Astrocyte (in vitro differentiated cells and primary cell): ENCODE data around the gene PLCH1. TPM values are rescaled to one million over a fixed set of nuclear protein-coding genes. Genes with fewer than 3 reads are reported as not detected.

ENCODE experiments used
- DNase-seq: peaks from one replicate; pipeline ENCODE4 v3.0.0-alpha.2; 2010; ENCODE audit warnings: low read depth
- FAIRE-seq: peaks from 2 replicates; lab custom pipeline; 2011; peaks lifted over from hg19 to GRCh38; lab: Jason Lieb, UNC
- H2AFZ ChIP-seq: 2 replicates; pipeline ENCODE4 v1.6.0; 2012; ENCODE audit warnings: low read depth, low read length, inconsistent platforms
- H3K27ac ChIP-seq: 2 replicates; pipeline ENCODE4 v1.5.1; 2011; ENCODE audit warnings: low read depth, low read length, inconsistent platforms
- H3K27me3 ChIP-seq: 2 replicates; pipeline ENCODE4 v1.6.0; 2011; ENCODE audit warnings: low read length, inconsistent platforms; ENCODE audit not compliant: insufficient read depth
- H3K36me3 ChIP-seq: 2 replicates; pipeline ENCODE4 v1.5.1; 2011; ENCODE audit warnings: low read length, inconsistent platforms; ENCODE audit not compliant: insufficient read depth
- H3K4me1 ChIP-seq: 2 replicates; pipeline ENCODE4 v1.5.1; 2011; ENCODE audit warnings: low read length, inconsistent platforms; ENCODE audit not compliant: insufficient read depth
- H3K4me2 ChIP-seq: 2 replicates; pipeline ENCODE4 v1.6.0; 2012; ENCODE audit warnings: low read length, inconsistent platforms
- H3K4me3 ChIP-seq: 2 replicates; pipeline ENCODE4 v1.5.1; 2011; ENCODE audit warnings: low read depth, mild to moderate bottlenecking, low read length, inconsistent platforms; ENCODE audit not compliant: insufficient read depth
- H3K79me2 ChIP-seq: 2 replicates; pipeline ENCODE4 v1.6.0; 2012; ENCODE audit warnings: mild to moderate bottlenecking, low read length, inconsistent platforms; ENCODE audit not compliant: insufficient read depth
- H3K9ac ChIP-seq: 2 replicates; pipeline ENCODE4 v1.6.0; 2012; ENCODE audit warnings: mild to moderate bottlenecking, low read length, inconsistent platforms
- H3K9me3 ChIP-seq: 2 replicates; pipeline ENCODE4 v1.5.1; 2012; ENCODE audit warnings: low read depth, mild to moderate bottlenecking, low read length, inconsistent platforms; ENCODE audit not compliant: insufficient read depth
- H4K20me1 ChIP-seq: 2 replicates; pipeline ENCODE4 v1.6.0; 2012; ENCODE audit warnings: low read length, inconsistent platforms; ENCODE audit not compliant: insufficient read depth
- H3K27ac Mint-ChIP-seq: one replicate; pipeline ENCODE4 v1.8.0; 2021; ENCODE audit warnings: mild to moderate bottlenecking, mixed read lengths; ENCODE audit not compliant: unreplicated experiment
- H3K27me3 Mint-ChIP-seq: one replicate; pipeline ENCODE4 v1.8.0; 2021; ENCODE audit warnings: low read depth, mixed read lengths; ENCODE audit not compliant: unreplicated experiment
- H3K36me3 Mint-ChIP-seq: one replicate; pipeline ENCODE4 v1.8.0; 2021; ENCODE audit warnings: low read depth, mixed read lengths; ENCODE audit not compliant: unreplicated experiment
- H3K4me1 Mint-ChIP-seq: one replicate; pipeline ENCODE4 v1.8.0; 2021; ENCODE audit warnings: low read depth, mixed read lengths; ENCODE audit not compliant: unreplicated experiment
- H3K4me3 Mint-ChIP-seq: one replicate; pipeline ENCODE4 v1.8.0; 2021; ENCODE audit warnings: mild to moderate bottlenecking, moderate library complexity, mixed read lengths; ENCODE audit not compliant: unreplicated experiment
- H3K9me3 Mint-ChIP-seq: one replicate; pipeline ENCODE4 v1.8.0; 2021; ENCODE audit warnings: mild to moderate bottlenecking, mixed read lengths; ENCODE audit not compliant: unreplicated experiment
- EZH2 ChIP-seq: IDR thresholded peaks from 2 replicates; pipeline ENCODE4 v1.6.1; 2012; ENCODE audit warnings: mild to moderate bottlenecking, low read length, inconsistent platforms; ENCODE audit not compliant: insufficient read depth
- total RNA-seq: library from RNA; stranded (reverse); gene quantifications from 2 replicates; pipeline ENCODE4 v1.2.1, GENCODE V29; 2021
- TF ChIP-seq, protein P1 (sequence below): IDR thresholded peaks from 2 replicates; pipeline ENCODE4 v1.5.1; 2011; ENCODE audit warnings: low read depth, mild to moderate bottlenecking, inconsistent platforms, low read length, moderate library complexity; ENCODE audit not compliant: insufficient read depth

Gene PLCH1
- total RNA-seq, 1 donor from 2014 or later: 1.2 TPM

DNA sequence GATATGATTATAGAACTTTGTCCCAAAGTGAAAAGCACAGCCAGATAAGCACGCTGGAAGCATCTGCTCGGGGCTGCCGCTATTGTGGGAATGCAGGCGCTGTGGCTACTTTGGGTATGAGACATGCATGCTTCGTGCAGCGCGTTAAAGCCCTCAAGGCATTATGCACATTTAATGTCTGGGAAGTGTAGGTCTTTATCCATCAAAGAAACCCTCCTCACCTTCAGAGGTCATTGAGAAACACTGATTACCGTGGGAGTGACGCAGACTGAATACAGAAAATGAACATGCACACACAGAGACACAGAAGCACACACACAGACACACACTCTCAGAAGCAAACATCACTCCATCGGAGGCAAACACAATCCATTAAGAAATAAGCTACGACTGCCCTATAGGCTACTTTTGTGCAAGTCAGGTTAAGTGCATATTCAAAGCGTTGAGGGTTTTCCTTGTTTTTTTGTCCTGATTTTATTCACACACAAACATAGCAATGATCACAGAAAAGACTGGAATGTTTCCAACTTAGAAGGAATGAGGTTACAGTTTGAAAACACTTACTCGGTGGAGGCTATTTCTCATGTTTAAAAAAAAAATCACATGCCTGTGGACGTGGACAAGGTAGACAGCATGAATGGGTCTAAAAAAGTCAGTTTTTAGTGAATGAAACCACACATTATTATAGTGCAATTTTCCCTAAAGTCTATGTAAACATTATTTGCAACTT lies 68.5 kb downstream of the PLCH1 start:
- H3K27me3 Mint-ChIP-seq: no peaks in the 10 kb centered on the region
- H3K27ac Mint-ChIP-seq: no peak overlapping the region
- FAIRE-seq (no peak), DNase-seq (peak; percentile 62)
- H3K4me3 ChIP-seq: peak overlapping the region; percentile 35
- no peaks in the 10 kb centered on the region for H3K4me1 ChIP-seq
- TF ChIP-seq, protein P1, sequence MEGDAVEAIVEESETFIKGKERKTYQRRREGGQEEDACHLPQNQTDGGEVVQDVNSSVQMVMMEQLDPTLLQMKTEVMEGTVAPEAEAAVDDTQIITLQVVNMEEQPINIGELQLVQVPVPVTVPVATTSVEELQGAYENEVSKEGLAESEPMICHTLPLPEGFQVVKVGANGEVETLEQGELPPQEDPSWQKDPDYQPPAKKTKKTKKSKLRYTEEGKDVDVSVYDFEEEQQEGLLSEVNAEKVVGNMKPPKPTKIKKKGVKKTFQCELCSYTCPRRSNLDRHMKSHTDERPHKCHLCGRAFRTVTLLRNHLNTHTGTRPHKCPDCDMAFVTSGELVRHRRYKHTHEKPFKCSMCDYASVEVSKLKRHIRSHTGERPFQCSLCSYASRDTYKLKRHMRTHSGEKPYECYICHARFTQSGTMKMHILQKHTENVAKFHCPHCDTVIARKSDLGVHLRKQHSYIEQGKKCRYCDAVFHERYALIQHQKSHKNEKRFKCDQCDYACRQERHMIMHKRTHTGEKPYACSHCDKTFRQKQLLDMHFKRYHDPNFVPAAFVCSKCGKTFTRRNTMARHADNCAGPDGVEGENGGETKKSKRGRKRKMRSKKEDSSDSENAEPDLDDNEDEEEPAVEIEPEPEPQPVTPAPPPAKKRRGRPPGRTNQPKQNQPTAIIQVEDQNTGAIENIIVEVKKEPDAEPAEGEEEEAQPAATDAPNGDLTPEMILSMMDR: no peak
- TF ChIP-seq EZH2: no peak
- peak overlapping the region; percentile 20 for H3K9ac ChIP-seq
- H3K27ac ChIP-seq: no peak overlapping the region
- H3K4me2 ChIP-seq: peak overlapping the region; percentile 84
- no peak overlapping the region for H3K4me3 Mint-ChIP-seq
- no peaks in the 10 kb centered on the region for H3K4me1 Mint-ChIP-seq
- H2AFZ ChIP-seq: peak overlapping the region; percentile 76
- no peaks in the 10 kb centered on the region for H3K27me3 ChIP-seq
- no peaks in the 10 kb centered on the region for H3K9me3 Mint-ChIP-seq
- no peaks in the 10 kb centered on the region for H4K20me1 ChIP-seq
- no peaks in the 10 kb centered on the region for H3K36me3 ChIP-seq
- no peaks in the 10 kb centered on the region for H3K79me2 ChIP-seq
- no peaks in the 10 kb centered on the region for H3K36me3 Mint-ChIP-seq
- no peaks in the 10 kb centered on the region for H3K9me3 ChIP-seq

DNA sequence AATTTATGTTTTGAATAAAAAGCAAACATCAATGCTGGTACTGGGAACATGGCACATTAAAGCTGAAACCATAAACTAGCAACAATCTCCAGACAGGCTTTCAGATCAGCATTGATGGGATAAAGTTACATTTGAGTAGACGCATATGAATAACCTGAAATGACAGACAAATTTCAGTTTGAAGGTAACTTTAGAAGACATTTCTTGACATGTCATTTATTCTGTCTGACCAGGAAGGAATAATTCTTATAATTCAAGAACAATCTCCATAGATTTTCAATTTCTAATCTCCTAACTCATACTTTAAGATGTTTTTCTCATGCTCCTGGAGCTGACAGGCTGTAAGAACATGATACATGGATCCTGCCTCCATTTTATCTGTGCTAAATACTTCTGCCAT lies 69.8 kb downstream of the PLCH1 start:
- no peak overlapping the region for H3K4me2 ChIP-seq
- no peaks in the 10 kb centered on the region for H3K4me1 ChIP-seq
- no peak overlapping the region for H3K27ac Mint-ChIP-seq
- no peaks in the 10 kb centered on the region for H3K9me3 ChIP-seq
- no peaks in the 10 kb centered on the region for H3K4me1 Mint-ChIP-seq
- H2AFZ ChIP-seq: no peak overlapping the region
- no peaks in the 10 kb centered on the region for H3K9me3 Mint-ChIP-seq
- no peaks in the 10 kb centered on the region for H4K20me1 ChIP-seq
- no peaks in the 10 kb centered on the region for H3K36me3 Mint-ChIP-seq
- no peak for TF ChIP-seq EZH2
- TF ChIP-seq, protein P1: no peak
- H3K79me2 ChIP-seq: no peaks in the 10 kb centered on the region
- no peaks in the 10 kb centered on the region for H3K27me3 ChIP-seq
- no peak for DNase-seq
- H3K4me3 ChIP-seq: no peak overlapping the region
- FAIRE-seq: no peak
- H3K4me3 Mint-ChIP-seq: no peak overlapping the region
- no peaks in the 10 kb centered on the region for H3K36me3 ChIP-seq
- no peak overlapping the region for H3K27ac ChIP-seq
- H3K27me3 Mint-ChIP-seq: peaks cover 3% of the 10 kb centered on the region
- no peak overlapping the region for H3K9ac ChIP-seq

DNA sequence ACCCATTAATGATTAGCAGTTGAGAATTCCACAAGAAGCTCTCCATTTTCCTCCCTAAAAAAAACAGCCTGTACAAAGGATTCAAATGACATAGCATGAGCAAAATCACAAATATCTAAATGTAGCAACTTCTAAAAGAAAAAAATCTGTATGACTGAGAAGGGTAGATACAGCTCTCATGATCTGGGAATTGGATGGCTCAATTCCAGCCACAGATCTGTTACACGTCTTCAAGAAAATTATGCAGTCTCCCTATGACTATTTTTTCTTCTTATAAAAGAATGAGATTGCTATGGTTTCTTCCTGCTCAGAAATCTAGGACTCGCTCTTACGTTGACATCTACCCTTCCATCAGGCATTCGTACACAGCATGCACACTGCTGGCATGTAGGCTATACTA lies 71.5 kb downstream of the PLCH1 start:
- Histone ChIP-seq H3K4me3 (no peak overlapping the region), H3K4me2 (no peak overlapping the region), H2AFZ (no peak overlapping the region), H3K27me3 (no peaks in the 10 kb centered on the region), H3K27ac (no peak overlapping the region), H3K9ac (no peak overlapping the region), H3K4me1 (no peaks in the 10 kb centered on the region), H3K36me3 (no peaks in the 10 kb centered on the region), H3K9me3 (no peaks in the 10 kb centered on the region), H4K20me1 (no peaks in the 10 kb centered on the region), H3K79me2 (no peaks in the 10 kb centered on the region)
- no peak for DNase-seq
- Mint-ChIP-seq H3K9me3 (no peaks in the 10 kb centered on the region), H3K36me3 (no peaks in the 10 kb centered on the region), H3K4me1 (no peaks in the 10 kb centered on the region), H3K4me3 (no peak overlapping the region), H3K27me3 (peaks cover 3% of the 10 kb centered on the region), H3K27ac (no peak overlapping the region)
- TF ChIP-seq EZH2: no peak
- TF ChIP-seq, protein P1: no peak
- no peak for FAIRE-seq
